Measurements from ENCODE around the gene BLNK. TPM values are rescaled to one million over a fixed set of nuclear protein-coding genes. Genes with fewer than 3 reads are reported as not detected.

Gene BLNK
- total and polyA plus RNA-seq, 2 experiments from 2014 or later = 0.11 TPM; not detected in 1

- H3K36me3 ChIP-seq (ENCODE audit: insufficient read depth) = no peaks in the 10 kb centered on the region
- H3K79me2 ChIP-seq (replicated peaks; ENCODE audit: insufficient read depth) = no peaks in the 10 kb centered on the region
- no peaks in the 10 kb centered on the region; the same call in none of the 2 replicates for H3K4me1 ChIP-seq (ENCODE audit: insufficient read depth)
- no peak overlapping the region for H3K4me3 ChIP-seq
- no peaks in the 10 kb centered on the region for H3K36me3 Mint-ChIP-seq (ENCODE audit: low read depth)
- TF ChIP-seq CTCF (conservative IDR thresholded peaks at IDR 0.05; ENCODE audit: low read depth in 2 of 2) (no peak), EZH2phosphoT487 (IDR thresholded peaks at IDR 0.05; ENCODE audit: unreplicated experiment) (no peak), ZNF462 (CRISPR knock-in tag; IDR thresholded peaks at IDR 0.05) (no peak), ETS1 (IDR thresholded peaks at IDR 0.05) (no peak), NANOG (IDR thresholded peaks at IDR 0.05; ENCODE audit: borderline replicate concordance) (no peak), ZNF331 (CRISPR knock-in tag; IDR thresholded peaks at IDR 0.05; ENCODE audit: low read depth) (no peak), ZNF114 (CRISPR knock-in tag; IDR thresholded peaks at IDR 0.05) (no peak), STAT1 (IDR thresholded peaks at IDR 0.05; ENCODE audit: unreplicated experiment) (no peak)
- no peaks in the 10 kb centered on the region for H3K27me3 ChIP-seq (ENCODE audit: insufficient read depth)
- no peak overlapping the region for H3K4me2 ChIP-seq
- no peaks in the 10 kb centered on the region for H3K9me3 Mint-ChIP-seq
- no peak overlapping the region for H3K27ac Mint-ChIP-seq
- ATAC-seq (no peak), DNase-seq (ENCODE audit: low spot score) (no peak)
- H3F3A ChIP-seq (replicated peaks; ENCODE audit: low read depth) = no peaks in the 10 kb centered on the region
- no peak overlapping the region for H3K4me3 Mint-ChIP-seq
- H3K9me2 ChIP-seq (ENCODE audit: insufficient read depth) = no peaks in the 10 kb centered on the region; the same call in 1 of the 2 replicates
- no peak overlapping the region for H3K27ac ChIP-seq (ENCODE audit: low read depth)
- peaks cover 8% of the 10 kb centered on the region for H3K27me3 Mint-ChIP-seq (ENCODE audit: insufficient read depth, low read depth, poor library complexity)
- H3K4me1 Mint-ChIP-seq = peaks cover 16% of the 10 kb centered on the region
- H2AFZ ChIP-seq = no peak overlapping the region
- H4K20me1 ChIP-seq (replicated peaks; ENCODE audit: insufficient read depth) = no peaks in the 10 kb centered on the region
Measured at GRCh38 chr10:96250349-96250748, 21.0 kb downstream of the BLNK start.
